Heart left ventricle (tissue), 16 donors: ENCODE data around the gene LGR5. TPM values are rescaled to one million over a fixed set of nuclear protein-coding genes. Genes with fewer than 3 reads are reported as not detected.
"Not testable (repeated sequence)": the region's sequence is repeated elsewhere in the genome, so short reads cannot be mapped to it uniquely, and the experiment has no call there.

Experiments used
- ATAC-seq, 4 donors: fragments of 200-7000 bp; cut with Tn5 transposase; one replicate each; pipeline ENCODE4 v1.9.1; 2020 to 2022; ENCODE audit warnings: moderate library complexity in 4 of 4, mild to moderate bottlenecking in 3 of 4, moderate number of reproducible peaks in 1 of 4
- DNase-seq, 5 donors: peaks; one replicate each; pipeline ENCODE4 v3.0.0-alpha.2; 2020
- H3K27ac ChIP-seq, 12 donors: fragments of 200-600 bp; sonication (generic) in 4 of 12; one replicate each; pipeline versions ENCODE4 v1.5.0 to v1.8.0; 2016 to 2022; ENCODE audit warnings: mild to moderate bottlenecking in 2 of 12
- H3K27me3 ChIP-seq, 9 donors: fragments of 200-600 bp; sonication (generic) in 2 of 9; one replicate each; pipeline versions ENCODE4 v1.5.1 to v1.8.0; 2016 to 2022; ENCODE audit warnings: mild to moderate bottlenecking in 3 of 9
- H3K36me3 ChIP-seq, 9 donors: fragments of 200-600 bp; sonication (generic) in 2 of 9; one replicate each; pipeline versions ENCODE4 v1.5.0 to v1.8.0; 2018 to 2022; ENCODE audit warnings: mild to moderate bottlenecking in 2 of 9
- H3K4me1 ChIP-seq, 12 donors: fragments of 200-600 bp; sonication (generic) in 4 of 12; one replicate each; pipeline versions ENCODE4 v1.5.0 to v1.8.0; 2016 to 2022; ENCODE audit warnings: mild to moderate bottlenecking in 3 of 12
- H3K4me3 ChIP-seq, 12 donors: fragments of 200-600 bp; sonication (generic) in 4 of 12; one replicate each; pipeline versions ENCODE4 v1.5.0 to v1.8.0; 2017 to 2022; ENCODE audit warnings: mild to moderate bottlenecking in 9 of 12, moderate library complexity in 4 of 12
- H3K9me3 ChIP-seq, 12 donors: fragments of 200-600 bp; sonication (generic) in 4 of 12; one replicate each; pipeline versions ENCODE4 v1.5.0 to v1.8.0; 2016 to 2022; ENCODE audit warnings: mild to moderate bottlenecking in 1 of 12
- POLR2A ChIP-seq, 2 donors: fragments of 450-650 bp; IDR thresholded peaks; one replicate each; pipeline ENCODE4 v1.6.1; 2017; ENCODE audit warnings: antibody characterized with exemption in 2 of 2, mild to moderate bottlenecking in 2 of 2, moderate library complexity in 2 of 2
- WGBS, 4 donors: extraction: QIAGEN DNeasy Blood & Tissue Kit in 2 of 4; methylation state at CpG; one replicate each; pipeline versions ENCODE4 v1.1.5 to v1.1.7; 2013 to 2018; 5-methylcytosine and 5-hydroxymethylcytosine counted together
- intact Hi-C, 10 donors: fragments of 100-400 bp; cut with DNase I; formaldehyde crosslinking; loops; one replicate each; pipeline versions ENCODE4 v1.11.1 to v1.14.2; 2022
- polyA plus RNA-seq, 2 donors: library from polyadenylated mRNA; stranded (reverse); fragments of 200-250 nt; gene quantifications; one replicate each; pipeline ENCODE4 v1.2.3, GENCODE V29; 2013
- total RNA-seq, 9 donors: library from RNA; depleted of rRNA in 2 of 9; stranded (reverse); fragments of >200 nt in 2 of 9; fragmentation: NEBNext Ultra II Directional in 3 of 9; extraction: Animal tissue kit (Norgen Biotek cat#: 25700) in 3 of 9; gene quantifications; one replicate each; pipeline versions ENCODE4 v1.1.0 to v1.2.4, GENCODE V29; 2016 to 2023
- TF ChIP-seq, protein P1 (sequence below), 12 donors: fragments of 200-600 bp; sonication (generic) in 4 of 12; IDR thresholded peaks; one replicate each; pipeline versions ENCODE4 v1.5.0 to v1.8.0; 2018 to 2022; ENCODE audit warnings: antibody characterized with exemption in 12 of 12, mild to moderate bottlenecking in 5 of 12
- donor health status: ischemic (EF 13 %, LVEDD 7.1; RV severe dilation, severe dysfunction).
- donor health status: healthy with polysubstance abuse.
- donor health status: DM: no; HTN: yes; CAD: no.
- donor health status: DM: no; HTN: no; CAD: no.
- donor health status: ischemic (EF 25% LVEDD 6.9; RV normal size, moderate dysfunction).
- donor health status: ischemic (EF 25% LVEDD 5.7; RV mildly dilated, moderate dysfunction).
- donor health status: healthy.
- donor health status: DM: yes; HTN: yes; CAD: no.
- donor health status: ischemic (EF 35%, LVEDD 5.7; RV mildly dilated, moderate dysfunction).
- donor health status: nonischemic (EF 11% LVEDD 7.7; RV severe dilation, severe dysfunction).
- donor health status: DM: yes; HTN: yes; CAD: no.
- donor health status: PGD.
- donor health status: ischemic (EF 29% LVEDD 5.4; RV normal size, mild dysfunction).
- donor health status: nonischemic (EF 23%, LVEDD 6.1; RV moderate dilation, normal function).

Gene LGR5
- total and polyA plus RNA-seq, 11 donors = 0.03 to 0.20 (median 0.13) TPM; not detected in 7

DNA sequence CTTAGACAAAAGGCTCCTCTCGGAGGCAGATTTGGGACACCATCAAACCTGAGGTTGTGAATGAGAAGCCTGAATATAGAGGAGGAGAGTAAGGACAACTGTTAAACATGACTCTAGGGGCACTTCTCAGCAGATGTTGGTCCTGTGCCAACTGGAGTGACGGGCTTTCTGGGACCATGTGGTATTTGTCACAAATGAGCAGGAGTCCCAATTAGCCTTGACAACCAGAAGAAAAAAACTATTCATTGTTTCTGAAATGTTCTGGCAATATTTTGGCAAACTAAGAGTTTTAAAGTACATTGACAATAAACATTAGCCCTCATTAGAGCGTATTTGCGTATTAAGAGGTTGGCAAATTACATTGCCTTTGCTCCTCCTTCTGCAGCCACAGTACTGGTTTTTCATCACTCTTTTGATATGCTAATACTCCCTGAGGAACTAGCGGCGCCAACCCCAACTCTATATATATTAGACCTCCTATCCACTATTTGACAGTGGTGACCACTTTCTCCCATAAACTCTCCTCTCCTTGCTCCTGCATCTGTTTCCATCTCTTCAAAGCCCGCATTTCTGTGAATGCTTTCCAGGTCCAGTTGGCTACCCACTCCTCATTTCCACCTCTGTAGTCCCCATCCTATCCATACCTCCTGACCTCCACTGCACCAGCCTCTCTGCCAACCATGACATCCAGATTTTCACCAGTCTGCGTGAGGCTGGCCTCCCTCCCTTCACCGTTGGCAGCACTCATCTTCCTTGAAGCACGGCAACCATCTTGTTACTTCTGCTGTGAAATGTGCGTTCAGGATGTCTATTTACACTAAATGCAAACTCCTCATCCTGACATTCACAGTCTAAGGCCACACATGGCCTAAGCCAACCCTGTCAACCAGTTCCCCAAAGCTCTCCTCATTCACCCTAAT, 123.3 kb downstream of the LGR5 start:
- TF ChIP-seq, protein P1, sequence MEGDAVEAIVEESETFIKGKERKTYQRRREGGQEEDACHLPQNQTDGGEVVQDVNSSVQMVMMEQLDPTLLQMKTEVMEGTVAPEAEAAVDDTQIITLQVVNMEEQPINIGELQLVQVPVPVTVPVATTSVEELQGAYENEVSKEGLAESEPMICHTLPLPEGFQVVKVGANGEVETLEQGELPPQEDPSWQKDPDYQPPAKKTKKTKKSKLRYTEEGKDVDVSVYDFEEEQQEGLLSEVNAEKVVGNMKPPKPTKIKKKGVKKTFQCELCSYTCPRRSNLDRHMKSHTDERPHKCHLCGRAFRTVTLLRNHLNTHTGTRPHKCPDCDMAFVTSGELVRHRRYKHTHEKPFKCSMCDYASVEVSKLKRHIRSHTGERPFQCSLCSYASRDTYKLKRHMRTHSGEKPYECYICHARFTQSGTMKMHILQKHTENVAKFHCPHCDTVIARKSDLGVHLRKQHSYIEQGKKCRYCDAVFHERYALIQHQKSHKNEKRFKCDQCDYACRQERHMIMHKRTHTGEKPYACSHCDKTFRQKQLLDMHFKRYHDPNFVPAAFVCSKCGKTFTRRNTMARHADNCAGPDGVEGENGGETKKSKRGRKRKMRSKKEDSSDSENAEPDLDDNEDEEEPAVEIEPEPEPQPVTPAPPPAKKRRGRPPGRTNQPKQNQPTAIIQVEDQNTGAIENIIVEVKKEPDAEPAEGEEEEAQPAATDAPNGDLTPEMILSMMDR (IDR thresholded peaks at IDR 0.05) = no peak
- no peak for TF ChIP-seq POLR2A (IDR thresholded peaks at IDR 0.05)
- DNase-seq (no peak), ATAC-seq (no peak)
- WGBS, 4 donors = 66 to 73% (median 70%) methylated on average over 11 of the region's 11 CpGs
- Histone ChIP-seq H3K4me3 (no peak overlapping the region), H3K4me1 (no peaks in the 10 kb centered on the region), H3K27ac (no peak overlapping the region), H3K36me3 (no peaks in the 10 kb centered on the region), H3K27me3 (peaks cover 0 to 3% (median 0%) of the 10 kb centered on the region in 9 donors), H3K9me3 (no peaks in the 10 kb centered on the region)
- intact Hi-C loops = loop anchor here in 1 of 10 donors (10.0 kb wide), 1 partner anchor 148 kb away; no protein-coding TSS in a partner anchor

DNA sequence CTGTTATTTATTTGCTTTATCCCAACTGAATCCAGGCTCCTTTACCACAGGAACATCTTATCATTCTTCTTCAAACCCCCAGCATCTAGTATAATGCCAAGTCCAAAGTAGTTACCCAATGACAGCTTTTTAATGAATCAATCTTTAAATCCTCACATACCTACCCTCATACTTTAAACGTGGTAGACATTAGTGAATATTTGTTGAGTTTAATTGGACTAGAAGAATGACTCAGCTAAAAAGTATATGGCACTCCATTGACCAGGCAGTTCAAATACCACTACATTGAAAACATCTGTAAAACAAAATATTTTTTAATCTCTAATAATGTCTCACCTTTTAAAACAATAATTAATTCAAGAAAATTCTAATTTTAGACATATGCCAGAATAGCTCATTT, 125.9 kb downstream of the LGR5 start:
- H3K27me3 ChIP-seq = peaks cover 0 to 4% (median 0%) of the 10 kb centered on the region in 9 donors
- intact Hi-C loops = loop anchor here in 1 of 10 donors (10.0 kb wide), 1 partner anchor 151 kb away; no protein-coding TSS in a partner anchor
- no peak for TF ChIP-seq POLR2A (IDR thresholded peaks at IDR 0.05)
- TF ChIP-seq, protein P1 (IDR thresholded peaks at IDR 0.05) = no peak
- H3K4me3 ChIP-seq = no peak overlapping the region
- H3K36me3 ChIP-seq = no peaks in the 10 kb centered on the region
- no peak for DNase-seq
- H3K9me3 ChIP-seq = no peaks in the 10 kb centered on the region
- H3K4me1 ChIP-seq = no peaks in the 10 kb centered on the region
- no peak overlapping the region for H3K27ac ChIP-seq
- no peak for ATAC-seq
- 56 to 76% (median 64%) methylated on average over 1 of the region's 1 CpG for WGBS, 4 donors

DNA sequence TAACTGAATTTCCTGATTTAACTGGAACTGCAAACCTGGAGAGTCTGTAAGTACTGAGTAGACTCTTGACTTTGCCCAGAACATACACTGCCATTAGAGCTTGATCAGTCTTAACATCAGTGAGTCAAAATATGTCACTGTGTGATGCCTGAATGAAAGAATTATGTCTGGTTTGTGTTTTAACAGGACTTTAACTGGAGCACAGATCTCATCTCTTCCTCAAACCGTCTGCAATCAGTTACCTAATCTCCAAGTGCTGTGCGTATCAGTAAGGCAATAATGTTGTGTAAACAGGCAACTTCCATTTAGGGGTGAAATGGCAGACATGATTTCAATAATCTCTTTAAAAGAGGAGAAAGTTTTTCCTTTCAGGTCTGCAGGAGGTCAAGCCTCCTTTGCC, 127.1 kb downstream of the LGR5 start:
- Histone ChIP-seq H3K9me3 (no peaks in the 10 kb centered on the region), H3K27ac (no peak overlapping the region), H3K4me3 (no peak overlapping the region), H3K4me1 (no peaks in the 10 kb centered on the region), H3K36me3 (no peaks in the 10 kb centered on the region), H3K27me3 (peaks cover 0 to 4% (median 0%) of the 10 kb centered on the region in 9 donors)
- no peak for ATAC-seq
- DNase-seq = no peak
- TF ChIP-seq, protein P1 (IDR thresholded peaks at IDR 0.05) = no peak
- TF ChIP-seq POLR2A (IDR thresholded peaks at IDR 0.05) = no peak
- WGBS, 4 donors = 58 to 81% (median 66%) methylated on average over 2 of the region's 2 CpGs
- intact Hi-C loops = loop anchor here in 1 of 10 donors (10.0 kb wide), 1 partner anchor 152 kb away; no protein-coding TSS in a partner anchor

DNA sequence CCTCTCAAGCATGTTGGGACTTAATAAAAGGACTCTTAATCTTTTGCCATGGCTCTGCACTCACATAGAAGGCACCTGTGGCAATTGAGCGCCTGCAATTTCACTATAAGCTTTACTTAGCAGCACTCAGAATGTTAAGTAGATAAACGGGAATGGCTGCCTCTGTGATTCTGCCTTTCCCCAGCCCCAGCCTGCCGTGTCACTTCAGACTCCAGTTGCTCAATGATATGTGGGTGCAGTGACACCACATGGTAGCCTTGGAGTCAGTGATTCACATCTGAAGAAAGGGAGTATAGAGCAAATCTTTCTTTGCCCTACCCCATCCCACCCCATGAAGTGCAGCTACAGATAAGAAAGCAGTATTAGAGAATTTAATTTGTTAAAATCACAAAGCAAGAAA, 127.9 kb downstream of the LGR5 start:
- Histone ChIP-seq H3K4me3 (no peak overlapping the region), H3K27ac (no peak overlapping the region), H3K4me1 (no peaks in the 10 kb centered on the region), H3K36me3 (no peaks in the 10 kb centered on the region), H3K27me3 (peaks cover 0 to 4% (median 0%) of the 10 kb centered on the region in 9 donors), H3K9me3 (no peaks in the 10 kb centered on the region)
- DNase-seq (no peak), ATAC-seq (no peak)
- intact Hi-C loops = loop anchor here in 1 of 10 donors (10.0 kb wide), 1 partner anchor 153 kb away; no protein-coding TSS in a partner anchor
- WGBS, 4 donors = 38 to 53% (median 46%) methylated on average over 3 of the region's 3 CpGs
- TF ChIP-seq POLR2A (IDR thresholded peaks at IDR 0.05) = no peak
- TF ChIP-seq, protein P1 (IDR thresholded peaks at IDR 0.05) = no peak

DNA sequence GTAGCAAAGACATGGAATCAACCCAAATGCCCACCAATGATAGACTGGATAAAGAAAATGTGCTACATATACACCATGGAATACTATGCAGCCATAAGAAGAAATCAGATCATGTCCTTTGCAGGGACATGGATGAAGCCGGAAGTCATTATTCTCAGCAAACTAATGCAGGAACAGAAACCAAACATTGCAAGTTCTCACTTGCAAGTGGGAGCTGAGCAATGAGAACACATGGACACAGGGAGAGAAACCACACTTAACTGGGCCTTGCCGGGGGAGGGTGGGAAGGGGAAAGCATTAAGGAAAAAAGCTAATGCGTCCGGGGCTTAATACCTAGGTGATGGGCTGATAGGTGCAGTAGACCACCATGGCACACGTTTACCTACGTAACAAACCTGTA, 130.3 kb downstream of the LGR5 start:
- not testable (repeated sequence) for H3K36me3 ChIP-seq, DNase-seq, ATAC-seq, H3K27ac ChIP-seq, H3K9me3 ChIP-seq, H3K27me3 ChIP-seq, H3K4me3 ChIP-seq, H3K4me1 ChIP-seq
- 77 to 93% (median 82%) methylated on average over 6 of the region's 6 CpGs for WGBS, 4 donors
- intact Hi-C loops = loop anchor here in 1 of 10 donors (10.0 kb wide), 1 partner anchor 155 kb away; no protein-coding TSS in a partner anchor
